ENCODE data around the gene GOLGA7B.
"Not testable (repeated sequence)": the region's sequence is repeated elsewhere in the genome, so short reads cannot be mapped to it uniquely, and the experiment has no call there.

The GOLGA7B gene

GRCh38 chr10:97831259-97831658, 18.4 kb upstream of the GOLGA7B start:
- no peak for DNase-seq (ENCODE audit: low read depth)

- no peak for DNase-seq (ENCODE audit: low read depth)
Measured at GRCh38 chr10:97836446-97836845, 13.2 kb upstream of the GOLGA7B start.

GRCh38 chr10:97838091-97838490, 11.6 kb upstream of the GOLGA7B start:
- no peak for DNase-seq (ENCODE audit: low read depth)

GRCh38 chr10:97841166-97841565, 8.5 kb upstream of the GOLGA7B start:
- DNase-seq (ENCODE audit: low read depth) = not testable (repeated sequence)

GRCh38 chr10:97842114-97842513, 7.5 kb upstream of the GOLGA7B start:
- DNase-seq (ENCODE audit: low read depth) = not testable (repeated sequence)

- no peak for DNase-seq (ENCODE audit: low read depth)
Measured at GRCh38 chr10:97842656-97843280, 6.9 kb upstream of the GOLGA7B start.

GRCh38 chr10:97843281-97843671, 6.4 kb upstream of the GOLGA7B start:
- DNase-seq (ENCODE audit: low read depth) = no peak

- not testable (repeated sequence) for DNase-seq (ENCODE audit: low read depth)
Measured at GRCh38 chr10:97843972-97844371, 5.7 kb upstream of the GOLGA7B start.

- no peak for DNase-seq (ENCODE audit: low read depth)
Measured at GRCh38 chr10:97844678-97845077, 5.0 kb upstream of the GOLGA7B start.

GRCh38 chr10:97849103-97849686, 448 bp upstream of the GOLGA7B start:
- DNase-seq (ENCODE audit: low read depth) = no peak

GRCh38 chr10:97850446-97850845, 803 bp downstream of the GOLGA7B start:
- no peak for DNase-seq (ENCODE audit: low read depth)

- DNase-seq (ENCODE audit: low read depth) = no peak
Measured at GRCh38 chr10:97851341-97852001, 1.8 kb downstream of the GOLGA7B start.

- no peak for DNase-seq (ENCODE audit: low read depth)
Measured at GRCh38 chr10:97852277-97852676, 2.6 kb downstream of the GOLGA7B start.

- no peak for DNase-seq (ENCODE audit: low read depth)
Measured at GRCh38 chr10:97852840-97853405, 3.3 kb downstream of the GOLGA7B start.

- DNase-seq (ENCODE audit: low read depth) = no peak
Measured at GRCh38 chr10:97854743-97855142, 5.1 kb downstream of the GOLGA7B start.

GRCh38 chr10:97858001-97858439, 8.4 kb downstream of the GOLGA7B start:
- no peak for DNase-seq (ENCODE audit: low read depth)

GRCh38 chr10:97861097-97861750, 11.6 kb downstream of the GOLGA7B start:
- DNase-seq (ENCODE audit: low read depth) = no peak

- no peak for DNase-seq (ENCODE audit: low read depth)
Measured at GRCh38 chr10:97861924-97862323, 12.3 kb downstream of the GOLGA7B start.

- no peak for DNase-seq (ENCODE audit: low read depth)
Measured at GRCh38 chr10:97863808-97864207, 14.2 kb downstream of the GOLGA7B start.

GRCh38 chr10:97865488-97865887, 15.8 kb downstream of the GOLGA7B start:
- no peak for DNase-seq (ENCODE audit: low read depth)

- DNase-seq (ENCODE audit: low read depth) = no peak
Measured at GRCh38 chr10:97866524-97867219, 17.0 kb downstream of the GOLGA7B start.

- no peak for DNase-seq (ENCODE audit: low read depth)
Measured at GRCh38 chr10:97867220-97867800, 17.7 kb downstream of the GOLGA7B start.
